ENCODE results near the gene HEPACAM2. TPM values are rescaled to one million over a fixed set of nuclear protein-coding genes. Genes with fewer than 3 reads are reported as not detected.

HEPACAM2 gene
- total RNA-seq, 1 donor from 2014 or later: not detected

GRCh38 chr7:93219868-93220267, 6.4 kb downstream of the HEPACAM2 start:
- no peak for DNase-seq
- Mint-ChIP-seq H3K4me1 (ENCODE audit: low read depth, unreplicated experiment) (no peaks in the 10 kb centered on the region), H3K36me3 (ENCODE audit: unreplicated experiment) (no peaks in the 10 kb centered on the region), H3K4me3 (ENCODE audit: unreplicated experiment) (no peak overlapping the region), H3K9me3 (ENCODE audit: unreplicated experiment) (no peaks in the 10 kb centered on the region), H3K27me3 (ENCODE audit: unreplicated experiment) (no peaks in the 10 kb centered on the region), H3K27ac (ENCODE audit: unreplicated experiment) (no peak overlapping the region)
- no peak for TF ChIP-seq CTCF (IDR thresholded peaks at IDR 0.05; ENCODE audit: partially characterized antibody, unreplicated experiment)

GRCh38 chr7:93218997-93219827, 7.1 kb downstream of the HEPACAM2 start:
- no peaks in the 10 kb centered on the region for H3K36me3 Mint-ChIP-seq (ENCODE audit: unreplicated experiment)
- H3K9me3 Mint-ChIP-seq (ENCODE audit: unreplicated experiment): no peaks in the 10 kb centered on the region
- H3K4me1 Mint-ChIP-seq (ENCODE audit: low read depth, unreplicated experiment): no peaks in the 10 kb centered on the region
- no peak overlapping the region for H3K4me3 Mint-ChIP-seq (ENCODE audit: unreplicated experiment)
- TF ChIP-seq CTCF (IDR thresholded peaks at IDR 0.05; ENCODE audit: partially characterized antibody, unreplicated experiment): no peak
- H3K27me3 Mint-ChIP-seq (ENCODE audit: unreplicated experiment): no peaks in the 10 kb centered on the region
- DNase-seq: no peak
- no peak overlapping the region for H3K27ac Mint-ChIP-seq (ENCODE audit: unreplicated experiment)

- TF ChIP-seq CTCF (IDR thresholded peaks at IDR 0.05; ENCODE audit: partially characterized antibody, unreplicated experiment): no peak
- no peak for DNase-seq
- no peaks in the 10 kb centered on the region for H3K9me3 Mint-ChIP-seq (ENCODE audit: unreplicated experiment)
- H3K4me1 Mint-ChIP-seq (ENCODE audit: low read depth, unreplicated experiment): no peaks in the 10 kb centered on the region
- no peaks in the 10 kb centered on the region for H3K36me3 Mint-ChIP-seq (ENCODE audit: unreplicated experiment)
- H3K27ac Mint-ChIP-seq (ENCODE audit: unreplicated experiment): no peak overlapping the region
- H3K27me3 Mint-ChIP-seq (ENCODE audit: unreplicated experiment): peaks cover 2% of the 10 kb centered on the region
- H3K4me3 Mint-ChIP-seq (ENCODE audit: unreplicated experiment): no peak overlapping the region
These were observed 13.4 kb downstream of the HEPACAM2 start for GRCh38 chr7:93212881-93213280.

- Mint-ChIP-seq H3K36me3 (ENCODE audit: unreplicated experiment) (no peaks in the 10 kb centered on the region), H3K27ac (ENCODE audit: unreplicated experiment) (no peak overlapping the region), H3K9me3 (ENCODE audit: unreplicated experiment) (no peaks in the 10 kb centered on the region), H3K27me3 (ENCODE audit: unreplicated experiment) (peaks cover 2% of the 10 kb centered on the region), H3K4me3 (ENCODE audit: unreplicated experiment) (no peak overlapping the region), H3K4me1 (ENCODE audit: low read depth, unreplicated experiment) (no peaks in the 10 kb centered on the region)
- DNase-seq: no peak
- TF ChIP-seq CTCF (IDR thresholded peaks at IDR 0.05; ENCODE audit: partially characterized antibody, unreplicated experiment): no peak
These were observed 14.9 kb downstream of the HEPACAM2 start for GRCh38 chr7:93211228-93211818.

GRCh38 chr7:93205046-93205445, 21.2 kb downstream of the HEPACAM2 start:
- Mint-ChIP-seq H3K4me3 (ENCODE audit: unreplicated experiment) (no peak overlapping the region), H3K27me3 (ENCODE audit: unreplicated experiment) (no peaks in the 10 kb centered on the region), H3K27ac (ENCODE audit: unreplicated experiment) (no peak overlapping the region), H3K4me1 (ENCODE audit: low read depth, unreplicated experiment) (peaks cover 4% of the 10 kb centered on the region), H3K36me3 (ENCODE audit: unreplicated experiment) (no peaks in the 10 kb centered on the region), H3K9me3 (ENCODE audit: unreplicated experiment) (peaks cover 3% of the 10 kb centered on the region)
- no peak for TF ChIP-seq CTCF (IDR thresholded peaks at IDR 0.05; ENCODE audit: partially characterized antibody, unreplicated experiment)
- no peak for DNase-seq

All from glutamatergic neuron (in vitro differentiated cells).